ENCODE measurements around the gene NAV1.

DNA sequence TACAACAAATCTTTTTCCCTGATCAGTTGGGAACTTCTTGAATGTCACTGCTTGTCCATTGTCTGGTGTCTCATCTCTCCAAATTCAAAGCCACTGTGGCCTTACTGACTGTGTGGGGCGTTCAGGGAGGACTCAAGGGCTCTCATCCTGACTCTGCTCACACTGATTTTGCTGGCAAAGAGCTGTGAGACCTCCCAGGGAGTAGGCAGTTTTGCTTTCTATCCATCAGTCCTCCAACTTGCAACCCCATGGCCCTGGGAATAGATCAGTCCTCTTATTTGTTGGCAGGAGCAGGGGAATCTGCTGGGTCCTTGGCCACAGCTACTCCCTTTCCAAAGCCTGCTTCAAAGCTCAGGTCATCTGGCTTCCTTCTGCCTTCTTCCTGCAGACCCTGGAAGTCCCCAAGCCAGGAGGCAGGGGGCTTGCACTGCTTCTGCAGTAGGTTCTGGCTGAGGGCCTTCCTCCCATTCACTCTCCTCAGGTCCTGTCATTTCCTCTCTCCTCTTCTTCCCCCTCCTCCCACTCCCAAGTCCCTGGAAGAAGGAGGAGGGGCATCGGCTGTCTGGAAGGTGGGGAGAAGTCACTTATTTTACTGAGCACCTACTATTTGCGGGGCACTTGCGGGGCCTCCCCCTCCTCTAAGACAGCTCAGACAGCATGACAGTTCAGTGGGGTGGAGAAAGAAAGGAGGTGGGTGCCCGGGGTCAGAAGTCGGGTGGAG is 876 bp upstream of the NAV1 start:
- TF ChIP-seq, protein P1, sequence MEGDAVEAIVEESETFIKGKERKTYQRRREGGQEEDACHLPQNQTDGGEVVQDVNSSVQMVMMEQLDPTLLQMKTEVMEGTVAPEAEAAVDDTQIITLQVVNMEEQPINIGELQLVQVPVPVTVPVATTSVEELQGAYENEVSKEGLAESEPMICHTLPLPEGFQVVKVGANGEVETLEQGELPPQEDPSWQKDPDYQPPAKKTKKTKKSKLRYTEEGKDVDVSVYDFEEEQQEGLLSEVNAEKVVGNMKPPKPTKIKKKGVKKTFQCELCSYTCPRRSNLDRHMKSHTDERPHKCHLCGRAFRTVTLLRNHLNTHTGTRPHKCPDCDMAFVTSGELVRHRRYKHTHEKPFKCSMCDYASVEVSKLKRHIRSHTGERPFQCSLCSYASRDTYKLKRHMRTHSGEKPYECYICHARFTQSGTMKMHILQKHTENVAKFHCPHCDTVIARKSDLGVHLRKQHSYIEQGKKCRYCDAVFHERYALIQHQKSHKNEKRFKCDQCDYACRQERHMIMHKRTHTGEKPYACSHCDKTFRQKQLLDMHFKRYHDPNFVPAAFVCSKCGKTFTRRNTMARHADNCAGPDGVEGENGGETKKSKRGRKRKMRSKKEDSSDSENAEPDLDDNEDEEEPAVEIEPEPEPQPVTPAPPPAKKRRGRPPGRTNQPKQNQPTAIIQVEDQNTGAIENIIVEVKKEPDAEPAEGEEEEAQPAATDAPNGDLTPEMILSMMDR (IDR thresholded peaks at IDR 0.05): no peak
- TF ChIP-seq, protein P2, sequence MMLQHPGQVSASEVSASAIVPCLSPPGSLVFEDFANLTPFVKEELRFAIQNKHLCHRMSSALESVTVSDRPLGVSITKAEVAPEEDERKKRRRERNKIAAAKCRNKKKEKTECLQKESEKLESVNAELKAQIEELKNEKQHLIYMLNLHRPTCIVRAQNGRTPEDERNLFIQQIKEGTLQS (CRISPR knock-in tag; conservative IDR thresholded peaks at IDR 0.05): no peak
- TF ChIP-seq ZBTB21 (CRISPR knock-in tag; IDR thresholded peaks at IDR 0.05; ENCODE audit: borderline replicate concordance) (no peak), FOXP1 (CRISPR knock-in tag; IDR thresholded peaks at IDR 0.05; ENCODE audit: borderline replicate concordance) (no peak), NFYB (CRISPR knock-in tag; conservative IDR thresholded peaks at IDR 0.05; ENCODE audit: low read depth) (no peak)
